HG03196 (cell line): ENCODE data around the gene TLCD5.

Experiments
- ATAC-seq: cut with Tn5 transposase; IDR thresholded peaks from one replicate; pipeline ENCODE4 v1.9.1; 2021; ENCODE audit not compliant: unreplicated experiment

Gene TLCD5

DNA sequence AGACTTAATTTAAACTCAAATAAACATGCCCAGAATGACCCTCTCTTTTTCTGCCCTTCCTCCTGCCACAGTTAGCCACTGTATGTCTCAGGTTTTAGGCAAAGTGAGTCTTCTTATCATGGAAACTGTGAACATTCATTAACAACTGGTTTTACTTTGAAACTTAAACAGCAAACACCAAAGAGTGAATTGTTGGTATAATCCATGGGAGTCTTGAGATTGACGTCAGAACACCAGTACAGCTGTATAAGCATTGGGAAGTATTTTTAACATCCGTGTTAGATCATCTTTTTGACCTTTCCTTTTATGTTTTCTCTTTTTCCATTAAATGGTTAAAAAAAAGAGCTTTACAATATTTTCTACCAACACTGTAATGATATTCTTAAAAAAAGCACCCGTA, 50.0 kb downstream of the TLCD5 start:
- no peak for ATAC-seq

DNA sequence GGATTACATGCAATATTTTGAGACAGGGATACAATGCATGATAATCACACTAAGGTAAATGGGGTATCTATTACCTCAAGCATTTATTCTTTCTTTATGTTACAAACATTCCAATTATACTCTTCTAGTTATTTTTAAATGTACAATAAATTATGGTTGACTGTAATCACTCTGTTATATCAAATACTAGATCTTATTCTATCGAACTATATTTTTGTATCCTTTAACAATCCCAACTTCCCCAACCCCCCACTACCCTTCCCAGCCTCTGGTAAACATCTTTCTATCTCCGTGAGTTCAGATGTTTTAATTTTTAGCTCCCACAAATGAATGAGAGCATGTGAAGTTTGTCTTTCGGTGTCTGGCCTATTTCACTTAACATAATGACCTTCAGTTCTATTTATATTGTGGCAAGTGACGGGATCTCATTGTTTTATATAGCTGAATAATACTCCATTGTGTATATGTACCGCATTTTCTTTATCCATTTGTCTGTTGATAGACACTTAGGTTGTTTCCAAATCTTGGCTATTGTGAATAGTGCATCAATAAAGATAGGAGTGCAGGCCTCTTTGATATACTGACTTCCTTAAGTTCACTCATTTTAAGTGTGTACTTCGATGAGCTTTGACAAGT, 51.6 kb downstream of the TLCD5 start:
- no peak for ATAC-seq

DNA sequence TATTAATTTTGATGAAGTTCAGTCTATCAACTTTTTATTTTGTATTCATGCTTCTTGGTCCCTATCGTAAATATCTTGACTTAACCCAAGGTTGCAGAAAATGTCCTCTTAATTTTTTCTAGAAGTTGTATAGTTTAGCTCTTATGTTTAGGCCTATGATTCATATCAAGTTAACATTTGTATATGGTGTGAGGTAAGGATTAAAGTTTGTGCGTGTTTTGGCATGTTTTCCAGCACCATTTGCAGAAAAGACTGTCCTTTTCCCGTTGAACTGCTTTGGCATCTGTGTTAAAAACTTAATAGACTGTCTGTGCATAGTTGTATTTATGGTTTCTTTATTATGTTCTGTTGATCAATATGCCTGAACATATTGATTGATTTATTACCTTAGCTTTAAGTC, 53.4 kb downstream of the TLCD5 start:
- ATAC-seq = no peak

DNA sequence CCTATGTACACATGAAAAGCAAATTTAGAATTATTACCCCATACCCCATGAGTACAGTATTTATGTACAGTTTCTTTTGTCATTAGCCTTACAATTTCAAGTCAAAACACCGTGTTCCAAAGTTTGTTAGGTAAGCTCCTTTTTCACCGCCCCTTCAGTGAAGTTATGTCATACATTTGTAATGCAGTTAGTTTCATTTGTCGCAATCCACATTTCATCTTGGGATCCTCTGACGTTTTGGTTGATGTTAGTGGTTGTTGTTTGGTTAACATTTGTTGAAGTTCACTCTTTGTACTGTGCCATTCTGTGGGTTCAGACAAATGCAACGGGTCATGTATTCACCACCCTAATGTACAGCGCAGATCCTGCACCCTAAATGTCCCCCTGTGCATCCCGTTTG, 56.3 kb downstream of the TLCD5 start:
- ATAC-seq = no peak
